Fibroblast of skin of left quadriceps (primary cell): ENCODE results near the gene RAB4A.

Source experiments
- DNase-seq, 2 experiments: peaks; one replicate each; pipeline ENCODE4 v3.0.0-alpha.2; 2013; ENCODE audit warnings: low read depth in 2 of 2

The RAB4A gene

DNA sequence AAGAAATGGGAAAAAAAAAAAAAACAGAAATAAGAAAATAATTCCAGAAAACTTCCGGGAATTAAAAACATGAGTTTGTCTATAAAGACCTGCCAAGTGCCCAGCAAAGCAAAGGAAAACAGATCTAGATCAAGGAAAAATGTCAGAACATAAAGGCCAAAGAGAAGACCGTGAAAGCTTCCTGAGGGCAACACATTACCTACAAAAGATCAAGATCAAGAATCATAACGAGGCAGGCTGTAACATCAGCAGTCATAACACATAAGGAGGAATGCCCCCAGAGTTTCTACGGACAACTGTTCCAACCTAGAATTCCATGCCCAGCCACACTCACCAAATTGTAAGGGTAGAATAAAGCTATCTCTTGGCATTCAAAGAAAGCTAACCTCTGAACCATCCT is 68.2 kb downstream of the RAB4A start:
- no peak for DNase-seq

DNA sequence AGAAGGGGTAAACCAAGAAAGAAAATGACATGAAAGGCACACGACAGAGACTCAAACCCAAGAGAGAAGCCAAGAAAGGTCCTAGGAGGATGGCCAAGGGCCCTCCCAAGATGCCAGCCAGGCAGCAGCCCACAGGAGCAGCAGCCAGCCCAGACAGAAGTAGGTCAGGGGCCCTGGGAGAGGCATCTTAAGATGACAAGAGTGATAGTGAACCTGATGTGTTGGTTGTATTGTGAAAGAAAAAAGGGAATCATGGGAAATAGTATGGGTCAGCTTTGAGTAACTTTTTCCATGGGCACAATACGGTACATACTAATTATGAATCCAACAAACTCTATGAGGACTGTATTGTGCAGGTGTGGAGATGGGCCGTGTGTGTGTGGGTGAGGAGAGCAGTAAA is 68.6 kb downstream of the RAB4A start:
- no peak for DNase-seq

DNA sequence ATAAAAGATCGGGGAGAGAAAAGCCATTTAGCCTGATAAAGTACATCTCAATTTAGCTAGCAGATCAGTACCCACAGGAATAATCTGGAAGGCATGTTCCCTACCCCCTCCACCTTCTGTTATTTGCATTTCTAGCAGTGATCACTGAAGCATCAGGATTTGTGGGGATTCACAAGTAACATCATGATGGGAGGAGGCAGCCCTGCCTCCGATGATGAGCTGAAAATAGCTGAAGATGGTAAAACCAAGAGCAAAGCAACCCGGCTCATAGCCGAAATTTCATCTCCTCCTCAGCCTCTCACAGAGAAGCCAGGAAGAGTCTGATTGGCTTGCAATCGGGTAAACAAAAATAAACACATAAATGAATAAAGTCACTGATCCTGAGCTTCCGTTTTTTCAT is 69.6 kb downstream of the RAB4A start:
- DNase-seq = no peak

DNA sequence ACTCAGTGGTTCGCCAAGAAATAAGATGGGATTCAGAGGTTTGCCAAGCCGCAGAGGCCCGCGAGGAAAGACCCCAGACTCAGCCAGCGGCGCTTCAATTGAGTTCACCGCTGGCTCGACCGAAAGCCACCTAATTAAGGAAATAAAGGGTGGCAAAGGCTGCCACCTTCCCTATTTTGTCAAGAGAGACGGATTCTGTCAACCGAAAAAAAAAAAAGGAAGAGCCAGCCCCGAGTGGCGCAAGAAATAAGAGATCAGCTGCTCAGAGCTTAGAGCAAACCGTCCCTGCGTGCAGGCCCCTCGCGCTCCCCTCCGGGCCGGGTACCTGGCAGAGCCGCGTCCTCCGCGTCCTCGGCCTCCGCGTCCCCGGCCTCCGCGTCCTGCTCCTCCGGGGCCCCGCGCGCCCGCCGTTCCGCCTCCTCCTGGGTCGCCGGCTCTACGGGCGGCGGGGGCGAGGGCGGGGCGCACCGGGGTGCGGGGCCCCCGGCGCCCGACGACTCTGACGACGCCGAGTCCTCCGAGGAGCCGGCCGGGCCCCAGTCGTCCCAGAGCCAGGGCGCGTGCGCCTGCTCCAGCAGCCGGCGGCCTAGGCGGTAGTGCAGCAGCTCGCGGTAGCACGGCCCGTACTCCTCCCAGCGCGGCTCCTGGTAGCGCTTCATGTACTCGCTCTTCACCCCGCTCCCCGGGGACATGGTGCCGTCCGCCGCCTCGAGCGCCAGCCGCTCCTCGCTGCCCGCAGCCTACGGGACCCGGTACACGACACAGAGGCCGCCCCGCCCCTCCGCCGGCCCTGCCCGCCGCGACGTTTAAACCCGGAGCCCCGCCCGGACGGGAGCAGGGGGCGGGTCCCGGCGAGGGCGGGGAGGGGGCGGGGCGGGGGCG is 71.1 kb downstream of the RAB4A start:
- peak; percentile 36 for DNase-seq

DNA sequence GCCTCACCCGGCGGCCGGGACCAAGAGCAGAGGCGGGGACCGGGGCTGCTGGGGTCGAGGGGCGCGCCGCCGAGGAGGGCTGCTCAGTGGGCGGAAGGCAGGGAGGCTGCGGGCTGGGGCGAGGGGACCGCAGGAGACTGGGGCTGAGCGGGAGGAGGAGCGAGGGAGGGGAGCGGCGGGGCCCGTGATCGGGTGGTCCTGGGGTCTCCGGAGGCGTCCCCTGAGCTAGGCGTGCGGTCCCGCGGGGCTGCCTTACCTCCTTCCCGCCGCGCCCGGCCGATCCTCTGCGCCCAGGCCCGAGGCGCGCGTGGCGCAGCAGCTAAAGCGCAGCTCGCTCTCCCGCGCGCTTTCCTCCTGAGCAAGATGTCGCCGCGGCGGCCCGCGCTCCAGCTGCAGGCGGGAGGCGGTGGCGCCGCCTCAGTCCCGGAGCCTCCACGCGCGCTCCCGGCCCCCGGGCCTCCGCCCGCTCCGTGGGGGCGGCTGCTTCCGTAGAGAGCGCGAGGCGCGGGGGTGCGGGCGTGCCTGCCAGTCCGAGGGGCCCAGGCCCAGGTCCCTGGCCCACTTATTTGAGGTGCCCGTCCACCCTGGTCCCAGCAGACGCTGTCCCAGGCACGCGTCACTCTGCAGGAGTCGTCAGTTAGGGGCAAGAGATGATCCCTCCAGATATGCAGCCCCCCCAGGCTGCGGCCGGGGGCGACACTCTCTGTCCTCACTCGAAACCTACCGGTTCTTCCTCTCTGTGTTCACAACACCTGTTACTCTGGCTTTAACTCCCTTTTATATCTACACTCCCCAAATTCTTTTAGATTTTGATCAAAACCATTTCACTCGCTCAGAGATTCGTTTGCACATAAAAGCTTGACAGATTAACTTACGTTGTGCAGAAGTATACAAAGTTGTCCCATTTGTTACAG is 72.0 kb downstream of the RAB4A start, which contains the start of gene CCSAP:
Gene CCSAP, minus strand, starts transcription at position 392 of the 914 bp plus-strand sequence. CDS start 582 bp downstream, outside the sequence.
- no peak for DNase-seq

DNA sequence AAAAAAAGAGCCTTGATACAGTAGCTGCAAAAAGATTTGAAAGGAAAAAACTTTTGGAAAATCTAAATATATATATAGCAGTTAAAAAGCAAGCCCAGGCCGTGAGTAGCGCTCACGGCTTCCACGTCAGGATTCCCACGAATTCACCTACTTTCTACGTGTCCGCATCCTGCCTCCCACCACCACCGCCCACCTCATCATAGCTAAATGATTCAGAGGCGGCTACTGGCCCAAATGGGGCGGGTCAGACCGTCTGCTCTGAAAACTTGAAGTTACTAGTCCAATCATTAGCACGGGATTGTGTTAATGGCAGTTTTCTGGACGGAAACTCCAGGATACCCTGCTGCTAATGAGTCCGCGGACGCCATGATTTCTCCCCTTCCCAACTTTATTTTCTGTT is 73.2 kb downstream of the RAB4A start:
- DNase-seq = no peak

DNA sequence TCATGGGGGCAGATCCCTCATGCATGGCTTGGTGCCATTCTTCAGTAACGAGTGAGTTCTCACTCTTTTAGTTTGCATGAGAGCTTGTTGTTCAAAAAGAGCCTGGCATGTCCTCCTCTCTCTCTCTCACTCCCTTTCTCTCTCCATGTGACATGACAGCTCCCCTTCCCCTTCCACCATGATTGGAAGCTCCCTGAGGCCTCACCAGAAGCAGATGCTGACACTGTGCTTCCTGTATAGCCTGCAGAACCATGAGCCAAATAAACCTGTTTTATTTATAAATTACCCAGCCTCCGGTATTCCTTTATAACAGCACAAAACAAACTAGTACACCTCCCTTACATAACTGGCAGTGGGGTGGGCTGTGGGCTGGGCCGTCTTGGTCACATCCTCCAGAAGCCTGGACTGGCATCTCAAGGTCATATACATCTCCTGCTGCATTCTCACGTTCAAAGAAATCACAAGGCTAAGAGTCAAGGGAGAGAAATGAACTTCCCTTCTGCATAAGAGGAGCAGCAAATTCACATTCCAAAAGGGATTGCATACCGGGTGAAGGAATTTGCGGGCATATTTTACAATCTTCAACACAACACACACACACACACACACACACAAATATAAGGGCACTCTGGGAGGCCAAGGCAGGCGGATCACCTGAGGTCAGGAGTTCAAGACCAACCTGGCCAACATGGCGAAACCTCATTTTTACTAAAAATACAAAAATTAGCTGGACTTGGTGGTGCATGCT is 74.2 kb downstream of the RAB4A start:
- DNase-seq = no peak

DNA sequence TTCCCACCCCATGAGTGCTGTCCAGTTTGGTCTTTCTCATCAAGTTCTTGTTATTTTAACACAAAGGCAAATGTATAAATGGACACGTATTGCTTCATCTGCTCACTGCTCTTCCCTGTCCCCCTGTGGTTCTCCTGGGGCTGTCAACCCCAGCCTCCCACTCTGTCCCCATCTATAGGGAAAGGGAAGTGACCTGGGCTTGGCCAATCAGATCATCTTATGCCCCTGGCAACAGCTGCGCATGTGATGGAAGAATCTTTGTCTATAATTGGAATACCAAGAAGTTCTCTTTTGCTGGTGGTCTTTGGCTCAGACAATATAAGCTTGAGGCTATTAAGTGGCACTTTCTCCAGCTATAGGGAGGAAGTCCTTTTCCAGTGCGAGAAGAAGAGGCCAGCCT is 76.6 kb downstream of the RAB4A start:
- DNase-seq = no peak

DNA sequence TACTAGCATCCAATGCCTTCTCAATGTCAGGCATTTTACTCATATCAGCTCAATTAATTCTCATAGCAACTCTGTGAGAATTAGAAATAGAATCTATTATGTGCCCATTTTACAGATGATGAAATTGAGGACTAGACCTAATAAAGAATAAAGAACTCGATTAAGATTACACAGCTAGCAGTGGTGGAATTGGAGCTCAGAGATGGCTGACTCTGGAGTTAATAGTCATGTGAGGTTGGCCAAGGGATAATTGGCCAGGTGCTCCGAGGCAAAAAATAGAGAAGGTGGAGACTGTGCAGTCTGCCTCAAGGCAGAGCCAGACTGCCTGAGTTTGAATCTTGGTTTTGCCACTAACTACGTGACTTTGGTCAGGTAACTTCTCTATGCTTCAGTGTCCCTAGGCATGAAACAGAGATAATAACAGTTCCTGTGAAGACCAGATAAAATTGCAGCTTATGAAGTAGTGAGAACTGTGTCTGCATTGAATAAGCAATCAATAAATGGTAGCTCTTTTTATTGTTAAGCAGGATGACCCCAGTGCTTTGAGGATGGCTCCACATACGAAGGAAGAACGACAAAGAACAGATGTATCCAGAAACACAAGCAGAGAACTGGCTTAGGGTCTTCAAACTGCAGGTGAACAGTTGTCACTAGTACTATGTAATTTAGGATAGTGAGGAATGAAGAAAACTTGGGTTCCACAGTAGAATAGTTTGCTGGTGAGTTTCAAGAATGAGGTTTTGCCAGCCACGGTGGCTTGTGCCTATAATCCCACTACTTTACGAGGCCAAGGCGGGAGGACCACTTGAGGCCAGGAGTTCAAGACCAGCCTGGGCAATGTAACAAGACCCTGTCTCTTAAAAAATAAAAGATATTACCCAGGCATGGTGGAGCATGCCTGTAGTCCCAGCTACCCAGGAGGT is 78.8 kb downstream of the RAB4A start:
- DNase-seq = no peak

DNA sequence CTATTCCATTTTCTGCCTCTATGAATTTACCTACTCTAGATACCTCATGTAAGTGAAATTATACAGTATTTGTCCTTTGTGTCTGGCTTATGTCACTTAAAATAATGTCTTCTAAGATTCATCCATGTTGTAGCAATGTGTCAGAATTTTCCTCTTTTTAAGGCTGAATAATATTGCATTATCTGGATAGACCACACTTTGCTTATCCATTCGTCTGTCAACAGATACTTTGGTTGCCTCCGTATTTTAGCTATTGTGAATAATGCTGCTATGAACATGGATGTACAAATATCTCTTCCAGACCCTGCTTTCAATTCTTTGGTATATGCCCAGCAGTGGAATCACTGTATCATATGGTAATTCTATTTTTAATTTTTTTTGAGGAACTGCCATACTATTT is 82.1 kb downstream of the RAB4A start:
- DNase-seq = no peak

DNA sequence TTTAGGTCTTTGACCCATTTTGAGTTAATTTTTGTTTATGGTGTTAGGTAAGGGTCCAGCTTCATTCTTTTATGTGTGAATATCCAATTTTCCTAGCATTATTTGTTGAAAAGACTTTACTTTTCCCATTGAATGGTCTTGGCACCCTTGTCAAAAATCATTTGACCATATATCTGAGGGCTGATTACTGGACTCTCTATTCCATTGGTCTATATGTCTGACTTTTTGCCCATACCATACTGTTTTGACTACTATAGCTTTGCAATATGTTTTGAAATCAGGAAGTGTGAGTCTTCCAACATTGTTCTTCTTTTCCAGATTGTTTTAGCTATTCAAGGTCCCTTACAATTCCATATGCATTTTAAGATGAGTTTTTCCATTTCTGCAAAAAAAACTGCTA is 83.3 kb downstream of the RAB4A start:
- no peak for DNase-seq
